Measurements from ENCODE around the gene CDR2L.
"Not testable (repeated sequence)": the region's sequence is repeated elsewhere in the genome, so short reads cannot be mapped to it uniquely, and the experiment has no call there.

CDR2L gene

DNA sequence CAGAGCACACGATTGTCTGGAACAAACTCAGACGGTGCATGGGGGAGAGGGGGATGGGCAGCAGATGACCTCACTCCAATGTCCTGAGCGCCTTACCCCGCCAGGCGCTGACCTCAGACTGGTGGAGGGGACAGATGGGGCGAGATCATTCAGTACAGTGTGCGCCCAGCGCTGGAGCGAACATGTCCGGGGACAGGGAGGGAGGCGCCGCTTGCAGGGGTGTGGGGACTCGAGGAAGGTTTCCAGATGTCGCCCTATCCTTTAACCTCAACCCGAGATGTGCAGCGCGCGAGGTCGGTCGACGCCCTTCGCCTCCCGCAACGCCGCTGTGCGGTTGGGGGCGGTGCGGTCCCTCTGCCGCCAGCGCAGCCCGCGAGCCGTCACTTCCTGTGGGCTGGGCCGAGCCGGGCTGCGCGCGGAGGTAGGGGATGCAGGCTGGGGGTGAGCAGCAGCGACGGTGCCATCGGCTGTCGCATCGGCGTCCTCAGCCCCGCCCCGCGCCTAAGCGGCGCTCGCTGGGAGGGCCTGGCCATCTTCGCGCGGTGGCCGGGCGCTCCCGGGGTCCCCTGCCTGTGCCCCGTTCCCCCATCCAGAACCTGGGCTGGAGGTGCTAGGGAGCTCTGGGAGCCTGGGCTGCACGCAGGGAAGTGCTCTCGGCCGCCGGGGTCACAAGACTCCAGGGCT is 5.3 kb upstream of the CDR2L start:
- DNase-seq (ENCODE audit: low spot score), result peak; percentile 86

DNA sequence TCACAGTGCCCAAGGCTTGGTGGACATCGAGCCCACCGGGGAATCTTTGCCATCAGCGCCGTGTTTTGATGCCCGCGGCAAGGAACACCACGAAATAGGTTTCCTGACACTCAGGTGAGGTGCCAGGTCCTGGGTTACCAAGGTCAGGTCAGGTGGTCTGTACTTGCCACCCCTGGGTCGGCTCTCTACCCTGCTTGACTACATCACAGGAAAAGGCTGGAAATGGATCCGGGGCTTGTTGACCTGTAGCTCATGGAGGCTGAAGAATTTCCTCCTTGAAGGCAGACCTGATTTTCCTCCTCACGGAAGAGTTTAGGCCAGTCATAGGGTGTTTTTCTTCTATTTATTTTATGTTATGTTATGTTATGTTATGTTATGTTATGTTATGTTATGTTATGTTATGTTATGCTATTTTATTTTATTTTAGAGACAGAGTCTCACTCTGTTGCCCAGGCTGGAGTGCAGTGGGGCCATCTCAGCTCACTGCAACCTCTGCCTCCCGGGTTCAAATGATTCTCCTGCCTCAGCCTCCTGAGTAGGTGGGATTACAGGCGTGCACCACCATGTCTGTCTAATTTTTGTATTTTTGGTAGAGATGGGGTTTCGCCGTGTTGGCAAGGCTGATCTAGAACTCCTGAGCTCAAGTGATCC is 4.6 kb upstream of the CDR2L start:
- not testable (repeated sequence) for DNase-seq (ENCODE audit: low spot score)

- no peak for DNase-seq (ENCODE audit: low spot score)
Observed at GRCh38 chr17:74986206-74986576, 1.2 kb upstream of the CDR2L start.

GRCh38 chr17:74987909-74988711 is 678 bp downstream of the CDR2L start:
- no peak for DNase-seq (ENCODE audit: low spot score)

GRCh38 chr17:74990581-74991105 is 3.2 kb downstream of the CDR2L start:
- no peak for DNase-seq (ENCODE audit: low spot score)

DNA sequence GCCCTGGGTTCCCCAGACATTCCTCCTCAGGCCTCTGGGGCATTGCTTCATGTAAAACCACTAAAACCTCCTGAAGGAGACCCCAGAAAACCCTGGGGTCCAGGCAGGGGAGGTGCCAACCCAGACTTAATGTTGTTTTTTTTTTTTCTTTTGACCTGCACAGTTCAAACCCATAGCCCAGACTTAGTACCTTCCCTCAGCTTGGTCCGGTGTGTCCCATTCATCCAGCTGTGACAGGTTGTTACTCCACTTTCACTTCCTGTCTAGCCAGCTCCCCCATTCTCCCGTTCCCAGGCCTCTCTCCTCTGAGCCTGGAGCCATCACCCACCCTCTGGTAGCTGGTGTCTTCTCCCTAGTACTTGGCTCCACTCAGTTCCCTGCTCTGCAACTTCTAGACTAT is 4.8 kb downstream of the CDR2L start:
- no peak for DNase-seq (ENCODE audit: low spot score)

DNA sequence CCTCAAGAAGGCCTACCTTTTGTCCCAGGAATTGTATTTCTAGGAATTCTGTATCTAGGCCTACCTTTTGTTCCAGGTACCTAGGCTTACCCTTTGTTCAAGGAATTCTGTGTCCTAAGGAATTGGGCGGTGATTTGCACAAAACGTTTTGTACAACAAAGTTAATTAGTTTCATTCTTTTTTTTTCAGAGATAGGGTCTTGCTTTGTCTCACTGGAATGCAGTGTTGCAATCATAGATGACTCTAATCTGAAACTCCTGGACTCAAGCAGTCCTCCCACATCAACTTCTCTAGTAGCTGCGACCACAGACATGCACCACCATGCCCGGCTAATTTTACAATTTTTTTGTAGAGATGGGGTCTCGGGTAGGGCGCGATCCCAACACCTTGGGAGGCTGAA is 7.0 kb downstream of the CDR2L start:
- no peak for DNase-seq (ENCODE audit: low spot score)

DNA sequence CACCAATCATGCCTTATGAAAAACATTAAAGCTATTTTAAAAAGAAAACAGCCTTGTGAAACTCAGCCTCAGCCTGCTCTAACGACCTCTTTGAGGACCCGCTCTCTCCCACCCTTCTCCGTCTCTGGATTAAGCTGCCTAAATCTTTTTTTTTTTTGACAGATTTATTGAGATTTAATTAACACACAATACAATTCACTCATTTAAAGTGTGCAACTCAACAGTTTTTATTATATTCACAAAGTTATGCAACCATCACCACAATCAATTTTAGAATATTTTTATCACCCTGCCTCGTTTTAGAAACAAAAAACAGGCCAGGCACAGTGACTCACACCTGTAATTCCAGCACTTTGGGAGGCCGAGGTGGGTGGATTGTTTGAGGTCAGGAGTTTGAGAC is 8.4 kb downstream of the CDR2L start:
- DNase-seq (ENCODE audit: low spot score), result no peak

DNA sequence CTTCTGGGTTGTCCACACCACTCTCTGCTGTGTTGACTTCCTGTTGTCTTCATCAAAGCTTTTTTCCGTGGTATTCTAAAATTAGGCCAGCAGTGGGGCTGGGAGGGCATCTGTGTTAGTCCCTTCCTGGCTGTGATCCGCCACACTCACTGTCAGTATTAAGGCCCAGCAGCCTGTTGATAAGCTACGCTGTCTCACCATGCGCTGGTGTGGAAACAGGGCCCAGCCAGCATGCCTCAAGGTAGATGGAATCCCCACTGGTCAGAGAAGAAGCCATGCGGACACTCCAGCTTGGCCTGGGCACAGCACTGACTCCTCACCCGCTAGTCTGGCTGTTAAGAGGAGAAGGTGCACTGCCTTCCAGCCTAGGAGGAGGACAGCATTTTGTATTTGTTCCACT is 11.4 kb downstream of the CDR2L start:
- DNase-seq (ENCODE audit: low spot score), result no peak

- no peak for DNase-seq (ENCODE audit: low spot score)
Observed at GRCh38 chr17:74999523-74999922, 12.1 kb downstream of the CDR2L start.

DNA sequence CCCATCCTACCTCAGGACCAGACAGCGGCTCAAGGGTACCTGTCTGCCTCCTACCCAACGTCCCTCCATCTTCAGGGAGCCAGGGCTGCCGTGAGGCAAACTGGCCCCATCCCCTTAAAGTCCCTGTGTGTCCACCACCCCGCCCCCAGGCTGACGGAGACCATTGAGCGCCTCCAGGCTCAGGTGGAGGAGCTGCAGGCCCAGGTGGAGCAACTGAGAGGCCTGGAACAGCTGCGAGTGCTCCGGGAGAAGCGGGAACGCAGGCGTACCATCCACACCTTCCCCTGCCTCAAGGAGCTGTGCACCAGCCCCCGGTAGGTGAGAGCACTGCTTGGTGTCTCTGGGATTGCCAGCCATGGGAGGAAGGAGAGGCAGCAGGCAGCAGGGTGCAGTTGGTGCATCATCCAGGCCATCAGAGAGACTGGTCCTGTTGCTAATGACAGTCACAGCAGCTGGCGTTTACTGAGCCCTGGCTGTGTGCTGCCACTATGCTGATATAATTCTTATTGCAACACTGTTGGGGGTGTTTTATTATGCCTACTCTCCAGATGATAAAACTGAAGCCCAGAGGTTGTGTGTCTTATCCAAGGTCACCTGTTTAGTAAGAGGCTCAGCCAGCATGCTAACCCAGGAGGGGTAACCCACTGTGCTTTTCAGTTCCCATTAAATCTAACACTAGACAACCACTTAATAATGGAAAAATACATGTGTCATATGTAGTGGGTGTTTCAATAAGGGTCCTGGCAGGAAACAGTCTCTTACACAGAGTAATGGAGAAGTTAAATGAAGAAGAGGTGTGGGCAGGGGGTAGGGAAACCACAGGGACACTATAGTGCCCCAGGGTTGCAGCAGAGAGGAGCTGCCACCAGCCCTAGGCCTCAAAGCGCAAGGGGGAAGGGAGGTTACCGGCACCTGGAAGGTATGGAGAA is 14.7 kb downstream of the CDR2L start:
- no peak for DNase-seq (ENCODE audit: low spot score)

DNA sequence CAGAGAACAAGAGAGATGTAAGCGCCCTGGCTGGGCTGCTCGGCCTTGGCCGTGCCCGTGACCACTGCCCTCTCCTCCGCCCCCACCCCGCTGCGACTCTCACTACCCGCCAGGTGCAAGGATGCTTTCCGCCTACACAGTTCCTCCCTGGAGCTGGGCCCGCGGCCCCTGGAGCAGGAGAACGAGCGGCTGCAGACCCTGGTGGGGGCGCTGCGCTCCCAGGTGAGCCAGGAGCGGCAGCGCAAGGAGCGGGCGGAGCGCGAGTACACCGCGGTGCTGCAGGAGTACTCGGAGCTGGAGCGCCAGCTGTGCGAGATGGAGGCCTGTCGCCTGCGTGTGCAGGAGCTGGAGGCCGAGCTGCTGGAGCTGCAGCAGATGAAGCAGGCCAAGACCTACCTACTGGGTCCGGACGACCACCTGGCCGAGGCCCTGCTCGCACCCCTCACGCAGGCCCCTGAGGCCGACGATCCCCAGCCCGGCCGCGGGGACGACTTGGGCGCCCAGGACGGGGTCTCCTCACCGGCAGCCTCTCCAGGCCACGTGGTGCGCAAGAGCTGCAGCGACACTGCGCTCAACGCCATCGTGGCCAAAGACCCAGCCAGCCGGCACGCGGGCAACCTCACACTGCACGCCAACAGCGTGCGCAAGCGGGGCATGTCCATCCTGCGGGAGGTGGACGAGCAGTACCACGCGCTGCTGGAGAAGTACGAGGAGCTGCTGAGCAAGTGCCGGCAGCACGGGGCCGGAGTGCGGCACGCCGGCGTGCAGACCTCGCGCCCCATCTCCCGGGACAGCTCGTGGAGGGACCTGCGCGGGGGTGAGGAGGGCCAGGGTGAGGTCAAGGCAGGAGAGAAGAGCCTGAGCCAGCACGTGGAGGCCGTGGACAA is 15.9 kb downstream of the CDR2L start:
- no peak for DNase-seq (ENCODE audit: low spot score)

DNA sequence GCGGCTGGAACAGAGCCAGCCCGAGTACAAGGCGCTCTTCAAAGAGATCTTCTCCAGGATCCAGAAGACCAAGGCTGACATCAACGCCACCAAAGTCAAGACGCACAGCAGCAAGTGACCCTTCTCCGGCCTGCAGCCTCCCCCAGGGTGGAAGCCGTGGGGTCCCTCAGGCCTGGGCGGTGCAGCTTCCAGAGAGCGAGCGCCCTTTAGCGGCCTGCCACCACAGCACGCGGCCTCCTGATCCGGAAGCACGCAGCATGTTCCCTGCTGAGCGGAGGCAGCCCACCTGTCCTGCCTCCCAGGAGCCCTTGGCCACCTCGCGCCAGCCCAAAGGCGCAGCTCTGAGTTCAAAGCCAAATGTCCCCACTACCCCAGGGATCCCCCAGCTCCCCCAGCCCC is 16.5 kb downstream of the CDR2L start:
- no peak for DNase-seq (ENCODE audit: low spot score)

DNA sequence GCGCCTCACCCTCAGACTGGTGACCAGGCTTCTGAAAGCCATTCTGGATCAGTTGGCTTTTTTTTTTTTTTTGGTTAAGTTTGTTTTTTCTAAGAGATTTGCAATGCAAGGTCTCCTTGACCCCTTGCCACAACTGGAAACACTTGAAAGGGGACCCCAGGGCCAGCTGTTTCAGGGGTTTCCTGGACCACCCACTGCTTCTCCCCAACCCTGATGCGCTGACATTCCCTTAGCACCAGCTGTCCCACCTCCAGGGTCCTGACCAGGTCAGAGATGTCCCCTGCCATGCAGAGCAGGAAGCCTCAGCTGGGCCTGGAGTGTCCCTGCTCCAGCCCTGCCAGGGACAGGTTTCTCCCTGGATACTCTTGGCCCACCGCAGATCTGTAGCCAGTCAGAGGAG is 16.9 kb downstream of the CDR2L start:
- no peak for DNase-seq (ENCODE audit: low spot score)

DNA sequence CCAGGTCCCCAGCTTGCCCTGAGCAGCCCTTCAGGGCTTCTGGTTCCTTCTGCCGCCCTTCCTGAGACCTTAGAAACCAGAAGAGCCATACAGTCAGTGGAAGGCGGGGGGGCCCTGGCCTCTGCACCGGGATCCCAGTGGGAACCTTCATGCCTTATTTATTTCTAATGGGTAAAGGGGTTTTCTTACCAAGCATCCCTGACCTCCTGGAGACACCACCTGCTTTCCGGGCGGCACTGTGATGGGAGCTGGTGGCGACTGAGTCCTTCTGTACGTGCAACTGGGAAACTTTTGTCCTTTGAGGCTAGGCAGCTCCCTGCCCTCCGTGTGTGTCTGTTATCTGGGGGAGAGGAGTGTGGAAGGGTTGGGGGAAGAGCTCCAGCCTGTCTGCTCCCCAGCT is 17.9 kb downstream of the CDR2L start:
- no peak for DNase-seq (ENCODE audit: low spot score)

DNA sequence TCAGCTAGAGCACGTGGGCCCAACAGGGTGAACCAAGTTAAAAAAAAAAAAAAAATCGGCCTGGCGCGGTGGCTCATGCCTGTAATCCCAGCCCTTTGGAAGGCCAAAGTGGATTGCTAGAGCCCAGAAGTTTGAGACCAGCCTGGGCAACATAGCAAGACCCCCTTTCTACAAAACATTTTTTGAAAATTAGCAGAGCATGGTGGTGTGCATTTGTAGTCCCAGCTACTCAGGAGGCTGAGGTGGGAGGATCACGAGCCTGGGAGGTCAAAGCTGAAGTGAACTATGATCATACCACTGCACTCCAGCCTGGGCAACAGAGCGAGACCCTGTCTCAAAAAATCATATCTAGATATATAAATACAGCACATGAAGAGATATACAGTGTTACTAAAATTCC is 18.7 kb downstream of the CDR2L start:
- DNase-seq (ENCODE audit: low spot score), result not testable (repeated sequence)

- DNase-seq (ENCODE audit: low spot score), result no peak
Observed at GRCh38 chr17:75006653-75007052, 19.2 kb downstream of the CDR2L start.

- DNase-seq (ENCODE audit: low spot score), result no peak
Observed at GRCh38 chr17:75008373-75008772, 20.9 kb downstream of the CDR2L start.

DNA sequence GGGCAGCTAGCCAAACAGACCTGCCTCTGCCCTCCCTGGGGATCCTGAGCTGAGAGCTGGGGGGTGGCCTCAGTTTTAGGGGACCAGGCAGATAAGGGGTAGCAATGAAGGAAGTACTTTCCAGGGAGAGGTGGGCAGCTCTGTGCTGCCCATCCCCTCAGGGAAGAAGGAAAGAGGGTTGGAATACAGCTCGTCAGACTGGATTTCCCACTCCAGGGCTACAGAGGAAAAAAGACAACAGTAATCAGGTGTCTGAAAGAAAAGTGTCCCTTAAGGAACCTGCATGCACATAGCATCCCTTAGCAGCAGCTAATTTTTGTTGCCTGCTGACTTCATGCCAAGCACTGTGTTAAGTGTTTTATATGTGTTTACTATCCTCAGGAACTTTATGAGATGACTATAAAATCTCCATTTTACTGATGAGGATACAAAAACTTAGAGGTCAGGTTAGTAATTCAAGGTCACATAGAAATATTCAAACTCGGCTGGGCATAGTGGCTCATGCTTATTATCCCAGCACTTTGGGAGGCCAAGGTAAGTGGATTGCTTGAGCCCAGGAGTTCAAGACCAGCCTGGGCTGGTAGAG is 21.8 kb downstream of the CDR2L start:
- no peak for DNase-seq (ENCODE audit: low spot score)

- no peak for DNase-seq (ENCODE audit: low spot score)
Observed at GRCh38 chr17:75010683-75011400, 23.4 kb downstream of the CDR2L start.
